ENCODE data around the gene GUCA2A.

GRCh38 chr1:42145389-42145716 is 19.2 kb downstream of the GUCA2A start:
- TF ChIP-seq CEBPB (IDR thresholded peaks at IDR 0.05) = no peak
- TF ChIP-seq EGR1 (IDR thresholded peaks at IDR 0.05) = no peak
- no peak for TF ChIP-seq TAF1 (IDR thresholded peaks at IDR 0.05; ENCODE audit: low read depth)
- no peak for TF ChIP-seq RAD21 (IDR thresholded peaks at IDR 0.05; ENCODE audit: low read depth)
- no peak for TF ChIP-seq REST (IDR thresholded peaks at IDR 0.05; ENCODE audit: low read depth)
- TF ChIP-seq MAX (IDR thresholded peaks at IDR 0.05) = no peak
- TF ChIP-seq ZBTB7A (IDR thresholded peaks at IDR 0.05; ENCODE audit: low read depth) = no peak
- TF ChIP-seq FOXM1 (IDR thresholded peaks at IDR 0.05; ENCODE audit: borderline replicate concordance, low read depth) = no peak
- no peak for TF ChIP-seq NFIC (IDR thresholded peaks at IDR 0.05)
- no peak for TF ChIP-seq TEAD4 (IDR thresholded peaks at IDR 0.05)
- TF ChIP-seq EP300 (IDR thresholded peaks at IDR 0.05; ENCODE audit: borderline replicate concordance) = no peak
- no peak for TF ChIP-seq YY1 (IDR thresholded peaks at IDR 0.05; ENCODE audit: low read depth)
